Measurements from ENCODE around the gene TMEM19.

The TMEM19 gene

DNA sequence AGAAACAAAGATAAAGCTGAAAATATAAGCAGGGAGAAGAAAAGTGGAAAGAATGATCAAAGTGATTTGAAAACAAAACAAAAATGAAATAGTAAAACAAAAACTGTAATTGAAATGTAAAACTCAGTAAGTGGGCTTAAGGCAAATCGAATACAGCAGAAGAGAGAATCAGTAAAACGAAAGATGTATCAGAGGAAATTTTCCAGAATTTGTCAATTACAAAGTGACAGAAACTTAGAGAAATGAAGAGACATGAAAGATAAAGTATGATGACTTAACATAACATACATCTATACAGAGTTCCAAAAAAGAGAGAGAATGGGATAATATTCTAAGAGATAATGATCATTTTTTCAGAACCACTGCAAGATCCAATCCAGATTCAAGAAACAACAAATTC lies 32.7 kb upstream of the TMEM19 start:
- Histone ChIP-seq H3K79me1 (replicated peaks; ENCODE audit: low read length, poor library complexity, severe bottlenecking) (no peaks in the 10 kb centered on the region), H2BK12ac (ENCODE audit: low read length in 2 of 2) (no peak overlapping the region), H3K18ac (ENCODE audit: low read depth in 1 of 2, low read length in 2 of 2) (no peak overlapping the region), H2AFZ (ENCODE audit: low read depth, low read length) (no peak overlapping the region), H3K4me1 (ENCODE audit: control insufficient read depth, insufficient read depth, low read depth, low read length) (no peaks in the 10 kb centered on the region), H3K27me3 (ENCODE audit: control insufficient read depth in 1 of 2, insufficient read depth in 1 of 2, low read length in 2 of 2) (no peaks in the 10 kb centered on the region), H3K9me3 (ENCODE audit: control insufficient read depth, low read length) (peaks cover 19% of the 10 kb centered on the region), H3K27ac (ENCODE audit: low read length, poor library complexity, severe bottlenecking) (no peak overlapping the region), H3K36me3 (ENCODE audit: control insufficient read depth in 1 of 2, insufficient read depth in 2 of 2, low read depth in 1 of 2, low read length in 2 of 2) (peaks cover 15 to 97% of the 10 kb centered on the region in 2 experiments), H2BK120ac (ENCODE audit: low read depth, low read length) (no peak overlapping the region), H3K4me2 (ENCODE audit: low read length, poor library complexity, severe bottlenecking) (no peak overlapping the region), H3K4me3 (ENCODE audit: insufficient read depth in 1 of 2, low read depth in 1 of 2, low read length in 2 of 2) (no peak overlapping the region), H3K9ac (ENCODE audit: low read length) (no peak overlapping the region), H4K8ac (ENCODE audit: low read length) (no peak overlapping the region), H4K91ac (ENCODE audit: low read length) (no peak overlapping the region), H3K4ac (ENCODE audit: low read depth in 1 of 2, low read length in 2 of 2) (no peak overlapping the region), H3K14ac (ENCODE audit: low read length in 2 of 2) (no peak overlapping the region), H2BK5ac (ENCODE audit: low read depth, low read length, poor library complexity, severe bottlenecking) (no peak overlapping the region), H2AK5ac (ENCODE audit: low read length, severe bottlenecking) (no peak overlapping the region), H3K23ac (ENCODE audit: low read length in 2 of 2) (no peak overlapping the region), H2BK15ac (ENCODE audit: low read depth, poor library complexity, severe bottlenecking) (no peak overlapping the region)
- 100% methylated on average over 2 of the region's 2 CpGs for WGBS
- no peak for DNase-seq

DNA sequence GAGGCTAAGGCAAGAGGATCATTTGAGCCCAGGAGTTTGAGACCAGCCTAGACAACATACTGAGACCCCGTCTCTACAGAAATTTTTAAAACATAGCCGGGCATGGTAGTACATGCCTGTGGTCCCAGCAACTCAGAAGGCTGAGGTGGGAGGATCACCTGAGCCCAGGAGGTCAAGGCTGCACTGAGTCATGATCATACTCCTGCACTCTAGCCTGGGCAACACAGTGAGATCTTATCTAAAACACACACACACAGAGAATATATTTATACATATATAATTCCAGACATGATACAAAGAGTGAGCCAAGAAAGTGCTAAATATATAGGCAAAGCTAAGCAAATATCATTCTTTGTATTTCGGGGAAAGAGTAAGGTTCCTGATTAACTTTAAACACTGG lies 31.7 kb upstream of the TMEM19 start:
- no peaks in the 10 kb centered on the region for H3K4me1 ChIP-seq (ENCODE audit: control insufficient read depth, insufficient read depth, low read depth, low read length)
- H4K91ac ChIP-seq (ENCODE audit: low read length): no peak overlapping the region
- no peak overlapping the region for H3K27ac ChIP-seq (ENCODE audit: low read length, poor library complexity, severe bottlenecking)
- no peak overlapping the region for H3K23ac ChIP-seq (ENCODE audit: low read length in 2 of 2)
- no peak for DNase-seq
- H3K36me3 ChIP-seq (ENCODE audit: control insufficient read depth in 1 of 2, insufficient read depth in 2 of 2, low read depth in 1 of 2, low read length in 2 of 2): peaks cover 19 to 97% of the 10 kb centered on the region in 2 experiments
- no peak overlapping the region for H2BK15ac ChIP-seq (ENCODE audit: low read depth, poor library complexity, severe bottlenecking)
- H3K14ac ChIP-seq (ENCODE audit: low read length in 2 of 2): no peak overlapping the region
- no peak overlapping the region for H3K4ac ChIP-seq (ENCODE audit: low read depth in 1 of 2, low read length in 2 of 2)
- H2BK120ac ChIP-seq (ENCODE audit: low read depth, low read length): no peak overlapping the region
- H3K79me1 ChIP-seq (replicated peaks; ENCODE audit: low read length, poor library complexity, severe bottlenecking): no peaks in the 10 kb centered on the region
- H3K27me3 ChIP-seq (ENCODE audit: control insufficient read depth in 1 of 2, insufficient read depth in 1 of 2, low read length in 2 of 2): no peaks in the 10 kb centered on the region
- no peak overlapping the region for H2AFZ ChIP-seq (ENCODE audit: low read depth, low read length)
- no peak overlapping the region for H3K9ac ChIP-seq (ENCODE audit: low read length)
- no peak overlapping the region for H3K4me2 ChIP-seq (ENCODE audit: low read length, poor library complexity, severe bottlenecking)
- H4K8ac ChIP-seq (ENCODE audit: low read length): no peak overlapping the region
- no peak overlapping the region for H2BK5ac ChIP-seq (ENCODE audit: low read depth, low read length, poor library complexity, severe bottlenecking)
- no peak overlapping the region for H3K18ac ChIP-seq (ENCODE audit: low read depth in 1 of 2, low read length in 2 of 2)
- peaks cover 19% of the 10 kb centered on the region for H3K9me3 ChIP-seq (ENCODE audit: control insufficient read depth, low read length)
- H2BK12ac ChIP-seq (ENCODE audit: low read length in 2 of 2): no peak overlapping the region
- WGBS: 45% methylated on average over 2 of the region's 3 CpGs
- no peak overlapping the region for H3K4me3 ChIP-seq (ENCODE audit: insufficient read depth in 1 of 2, low read depth in 1 of 2, low read length in 2 of 2)
- H2AK5ac ChIP-seq (ENCODE audit: low read length, severe bottlenecking): no peak overlapping the region

- H3K4ac ChIP-seq (ENCODE audit: low read depth in 1 of 2, low read length in 2 of 2): no peak overlapping the region
- H4K8ac ChIP-seq (ENCODE audit: low read length): no peak overlapping the region
- no peak overlapping the region for H2BK5ac ChIP-seq (ENCODE audit: low read depth, low read length, poor library complexity, severe bottlenecking)
- no peak overlapping the region for H3K18ac ChIP-seq (ENCODE audit: low read depth in 1 of 2, low read length in 2 of 2)
- no peak overlapping the region for H2BK120ac ChIP-seq (ENCODE audit: low read depth, low read length)
- no peak for DNase-seq
- no peak overlapping the region for H3K23ac ChIP-seq (ENCODE audit: low read length in 2 of 2)
- 100% methylated on average over 1 of the region's 1 CpG for WGBS
- peak overlapping the region in 1 of 2 experiments; percentile 1 for H3K4me3 ChIP-seq (ENCODE audit: insufficient read depth in 1 of 2, low read depth in 1 of 2, low read length in 2 of 2)
- no peak overlapping the region for H3K9ac ChIP-seq (ENCODE audit: low read length)
- H3K9me3 ChIP-seq (ENCODE audit: control insufficient read depth, low read length): peaks cover 19% of the 10 kb centered on the region
- H3K4me2 ChIP-seq (ENCODE audit: low read length, poor library complexity, severe bottlenecking): no peak overlapping the region
- no peak overlapping the region for H2BK12ac ChIP-seq (ENCODE audit: low read length in 2 of 2)
- H2AK5ac ChIP-seq (ENCODE audit: low read length, severe bottlenecking): no peak overlapping the region
- H4K91ac ChIP-seq (ENCODE audit: low read length): no peak overlapping the region
- no peak overlapping the region for H2BK15ac ChIP-seq (ENCODE audit: low read depth, poor library complexity, severe bottlenecking)
- H3K79me1 ChIP-seq (replicated peaks; ENCODE audit: low read length, poor library complexity, severe bottlenecking): no peaks in the 10 kb centered on the region
- no peaks in the 10 kb centered on the region for H3K27me3 ChIP-seq (ENCODE audit: control insufficient read depth in 1 of 2, insufficient read depth in 1 of 2, low read length in 2 of 2)
- H3K27ac ChIP-seq (ENCODE audit: low read length, poor library complexity, severe bottlenecking): no peak overlapping the region
- H3K4me1 ChIP-seq (ENCODE audit: control insufficient read depth, insufficient read depth, low read depth, low read length): no peaks in the 10 kb centered on the region
- H3K36me3 ChIP-seq (ENCODE audit: control insufficient read depth in 1 of 2, insufficient read depth in 2 of 2, low read depth in 1 of 2, low read length in 2 of 2): peaks cover 14 to 98% of the 10 kb centered on the region in 2 experiments
- H3K14ac ChIP-seq (ENCODE audit: low read length in 2 of 2): no peak overlapping the region
- no peak overlapping the region for H2AFZ ChIP-seq (ENCODE audit: low read depth, low read length)
Measured at GRCh38 chr12:71655495-71655894, 30.4 kb upstream of the TMEM19 start.

DNA sequence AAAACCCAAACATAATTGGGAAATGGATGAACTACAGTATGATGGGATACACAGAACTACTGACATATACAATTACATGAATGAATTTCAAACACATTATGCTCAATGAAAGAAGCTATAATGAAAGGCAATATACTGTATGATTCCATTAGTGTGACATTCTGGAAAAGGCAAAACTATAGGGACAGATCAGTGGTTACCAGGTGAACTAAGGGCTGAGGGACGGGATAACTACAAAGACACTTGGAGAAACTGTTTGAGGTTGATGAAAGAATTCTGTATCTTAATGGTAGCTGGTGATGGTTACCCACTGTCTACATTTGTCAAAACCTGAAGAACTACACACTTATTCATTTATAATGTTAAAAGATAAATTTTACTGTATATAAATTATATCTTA lies 30.0 kb upstream of the TMEM19 start:
- Histone ChIP-seq H3K18ac (ENCODE audit: low read depth in 1 of 2, low read length in 2 of 2) (no peak overlapping the region), H3K79me1 (replicated peaks; ENCODE audit: low read length, poor library complexity, severe bottlenecking) (no peaks in the 10 kb centered on the region), H3K4me2 (ENCODE audit: low read length, poor library complexity, severe bottlenecking) (no peak overlapping the region), H2BK12ac (ENCODE audit: low read length in 2 of 2) (no peak overlapping the region), H3K14ac (ENCODE audit: low read length in 2 of 2) (no peak overlapping the region), H2AFZ (ENCODE audit: low read depth, low read length) (no peak overlapping the region), H3K4ac (ENCODE audit: low read depth in 1 of 2, low read length in 2 of 2) (no peak overlapping the region), H2BK5ac (ENCODE audit: low read depth, low read length, poor library complexity, severe bottlenecking) (no peak overlapping the region), H4K8ac (ENCODE audit: low read length) (no peak overlapping the region), H3K27me3 (ENCODE audit: control insufficient read depth in 1 of 2, insufficient read depth in 1 of 2, low read length in 2 of 2) (no peaks in the 10 kb centered on the region), H3K9me3 (ENCODE audit: control insufficient read depth, low read length) (peaks cover 19% of the 10 kb centered on the region), H3K9ac (ENCODE audit: low read length) (no peak overlapping the region), H2BK15ac (ENCODE audit: low read depth, poor library complexity, severe bottlenecking) (no peak overlapping the region), H3K36me3 (ENCODE audit: control insufficient read depth in 1 of 2, insufficient read depth in 2 of 2, low read depth in 1 of 2, low read length in 2 of 2) (peaks cover 14 to 94% of the 10 kb centered on the region in 2 experiments), H2BK120ac (ENCODE audit: low read depth, low read length) (no peak overlapping the region), H2AK5ac (ENCODE audit: low read length, severe bottlenecking) (no peak overlapping the region), H3K23ac (ENCODE audit: low read length in 2 of 2) (no peak overlapping the region), H4K91ac (ENCODE audit: low read length) (no peak overlapping the region), H3K4me1 (ENCODE audit: control insufficient read depth, insufficient read depth, low read depth, low read length) (no peaks in the 10 kb centered on the region), H3K27ac (ENCODE audit: low read length, poor library complexity, severe bottlenecking) (no peak overlapping the region), H3K4me3 (ENCODE audit: insufficient read depth in 1 of 2, low read depth in 1 of 2, low read length in 2 of 2) (peak overlapping the region in 1 of 2 experiments; percentile 1)
- 100% methylated on average over 1 of the region's 1 CpG for WGBS
- no peak for DNase-seq

All from mesenchymal stem cell (in vitro differentiated cells and primary cell).